Neuronal stem cell (in vitro differentiated cells): ENCODE measurements around the gene MYL6B.
A peak's percentile ranks its signal among the peaks of the same experiment; 100 is the strongest.

Source experiments
- DNase-seq: peaks from one replicate; pipeline ENCODE4 v3.0.0-alpha.2; 2013; ENCODE audit warnings: low spot score
- H2AFZ ChIP-seq: one replicate; pipeline ENCODE4 v1.6.1; 2013; ENCODE audit warnings: mild to moderate bottlenecking, low read length, inconsistent platforms
- H2AK5ac ChIP-seq: 2 replicates; pipeline ENCODE4 v1.6.1; 2013; ENCODE audit warnings: low read depth, mild to moderate bottlenecking, inconsistent platforms, low read length, moderate library complexity, mixed read lengths
- H2BK120ac ChIP-seq: 2 replicates; pipeline ENCODE4 v1.6.1; 2013; ENCODE audit warnings: low read depth, mild to moderate bottlenecking, inconsistent platforms, low read length, moderate library complexity, mixed read lengths
- H2BK12ac ChIP-seq: one replicate; pipeline ENCODE4 v1.6.1; 2013; ENCODE audit warnings: low read length, inconsistent platforms
- H2BK15ac ChIP-seq: 2 replicates; pipeline ENCODE4 v1.6.1; 2013; ENCODE audit warnings: mild to moderate bottlenecking, low read length, inconsistent platforms, mixed read lengths
- H2BK5ac ChIP-seq: one replicate; pipeline ENCODE4 v1.6.1; 2013; ENCODE audit warnings: inconsistent platforms, mild to moderate bottlenecking, low read length, moderate library complexity
- H3K14ac ChIP-seq: one replicate; pipeline ENCODE4 v1.6.1; 2013; ENCODE audit warnings: low read length, inconsistent platforms
- H3K18ac ChIP-seq: 2 replicates; pipeline ENCODE4 v1.6.1; 2013; ENCODE audit warnings: low read length, inconsistent platforms
- H3K23ac ChIP-seq: 2 replicates; pipeline ENCODE4 v1.6.1; 2013; ENCODE audit warnings: low read depth, mild to moderate bottlenecking, mixed read lengths, low read length, inconsistent platforms; ENCODE audit not compliant: poor library complexity
- H3K27ac ChIP-seq: replicated peaks from 3 replicates; pipeline ENCODE4 v1.5.1; 2013; ENCODE audit warnings: low read length, inconsistent platforms
- H3K27me3 ChIP-seq, 3 experiments: 2 replicates each; pipeline ENCODE4 v1.6.1; 2013; ENCODE audit warnings: low read length in 3 of 3, mild to moderate bottlenecking in 2 of 3, inconsistent platforms in 1 of 3, low read depth in 1 of 3, mixed read lengths in 1 of 3, moderate library complexity in 1 of 3; ENCODE audit not compliant: control insufficient read depth in 3 of 3, insufficient read depth in 3 of 3
- H3K36me3 ChIP-seq, 2 donors: replicated peaks in 1 of 2; 2 replicates each; pipeline ENCODE4 v1.6.1; 2013; ENCODE audit warnings: low read length in 2 of 2; ENCODE audit not compliant: control insufficient read depth in 2 of 2, insufficient read depth in 2 of 2
- H3K4ac ChIP-seq: 2 replicates; pipeline ENCODE4 v1.6.1; 2013; ENCODE audit warnings: inconsistent platforms, mild to moderate bottlenecking, low read length, moderate library complexity
- H3K4me1 ChIP-seq, 2 donors: 1 replicate in 1 of 2; 2 replicates in 1 of 2; pipeline ENCODE4 v1.6.1; 2013; ENCODE audit warnings: low read length in 2 of 2, low read depth in 1 of 2; ENCODE audit not compliant: control insufficient read depth in 2 of 2, insufficient read depth in 1 of 2
- H3K4me2 ChIP-seq: one replicate; pipeline ENCODE4 v1.6.1; 2013; ENCODE audit warnings: mild to moderate bottlenecking, low read length, inconsistent platforms; ENCODE audit not compliant: insufficient read depth, poor library complexity, severe bottlenecking
- H3K4me3 ChIP-seq, 2 donors: 2 replicates each; pipeline ENCODE4 v1.5.1; 2013; ENCODE audit warnings: low read length in 2 of 2, mild to moderate bottlenecking in 2 of 2, inconsistent platforms in 1 of 2, moderate library complexity in 1 of 2
- H3K79me1 ChIP-seq: one replicate; pipeline ENCODE4 v1.6.1; 2013; ENCODE audit warnings: low read depth, mild to moderate bottlenecking, inconsistent platforms, low read length, moderate library complexity
- H3K9ac ChIP-seq: one replicate; pipeline ENCODE4 v1.6.1; 2013; ENCODE audit warnings: mild to moderate bottlenecking, low read depth, low read length, inconsistent platforms; ENCODE audit not compliant: poor library complexity
- H3K9me3 ChIP-seq, 2 donors: replicated peaks in 1 of 2; 2 replicates each; pipeline versions ENCODE3 to v1.6.1; 2013; ENCODE audit warnings: low read length in 2 of 2, mild to moderate bottlenecking in 2 of 2, inconsistent platforms in 1 of 2, low read depth in 1 of 2, mixed read lengths in 1 of 2, moderate library complexity in 1 of 2; ENCODE audit not compliant: control insufficient read depth in 2 of 2, insufficient read depth in 1 of 2
- H4K8ac ChIP-seq: one replicate; pipeline ENCODE4 v1.6.1; 2013; ENCODE audit warnings: low read depth, mild to moderate bottlenecking, inconsistent platforms, low read length, moderate library complexity
- H4K91ac ChIP-seq: one replicate; pipeline ENCODE4 v1.6.1; 2013; ENCODE audit warnings: low read length, low read depth, mild to moderate bottlenecking, inconsistent platforms; ENCODE audit not compliant: poor library complexity
- WGBS, 2 donors: extraction: QIAGEN DNeasy Blood & Tissue Kit; methylation state at CpG; one replicate each; pipeline ENCODE4 v1.1.7; 2013; ENCODE audit warnings: missing lambda C conversion rate in 2 of 2, mixed read lengths in 1 of 2; ENCODE audit not compliant: insufficient read length in 2 of 2, insufficient replicate concordance in 1 of 2; ENCODE audit errors: extremely low coverage in 2 of 2; 5-methylcytosine and 5-hydroxymethylcytosine counted together

MYL6B gene

DNA sequence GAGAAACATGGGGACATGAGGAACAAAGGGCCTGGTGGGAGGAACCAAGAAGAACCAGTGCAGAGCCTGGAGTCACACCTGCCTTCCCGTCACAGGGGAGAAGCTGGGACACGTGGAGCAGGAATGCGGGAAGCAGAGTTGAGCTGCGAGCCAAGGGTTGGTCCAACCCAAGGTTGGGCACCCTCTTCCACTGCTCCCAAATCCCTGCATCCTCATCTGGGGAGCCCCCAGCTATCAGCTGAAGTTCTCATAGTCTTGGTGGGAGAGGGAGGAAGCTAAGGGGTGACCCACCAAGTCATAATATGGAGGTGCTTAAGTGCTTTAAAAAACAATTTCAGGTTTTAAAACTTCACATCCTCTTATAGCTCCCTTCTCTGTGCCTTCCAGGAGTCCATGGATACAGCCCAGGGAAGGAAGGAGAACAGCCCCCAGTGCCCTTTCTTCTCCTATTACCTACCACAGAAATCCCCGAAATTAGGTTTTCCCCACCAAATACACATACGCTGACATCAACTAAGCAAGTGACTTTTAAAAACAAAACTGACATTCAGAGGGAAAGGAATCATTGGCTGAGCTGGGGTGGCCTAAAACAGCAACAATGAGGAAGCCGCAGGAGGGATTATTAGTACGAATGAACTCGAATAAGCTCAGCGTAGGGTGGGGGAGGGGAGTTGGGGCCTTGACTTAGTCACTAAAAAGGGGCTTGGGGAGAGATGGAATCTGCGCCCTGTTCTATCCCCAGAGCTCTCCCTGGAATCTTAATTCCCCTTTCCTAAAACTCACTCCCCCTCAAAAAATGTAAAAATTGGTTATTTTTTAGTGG is 10.3 kb downstream of the MYL6B start:
- H3K36me3 ChIP-seq = peaks cover 44 to 84% of the 10 kb centered on the region in 2 donors
- DNase-seq = no peak
- peaks cover 25 to 37% of the 10 kb centered on the region in 2 donors for H3K4me1 ChIP-seq
- no peak overlapping the region for H4K8ac ChIP-seq
- no peak overlapping the region for H3K4me3 ChIP-seq
- no peak overlapping the region for H3K4ac ChIP-seq
- H2BK12ac ChIP-seq = no peak overlapping the region
- H3K9ac ChIP-seq = no peak overlapping the region
- H2BK5ac ChIP-seq = no peak overlapping the region
- H2AK5ac ChIP-seq = no peak overlapping the region
- H3K27me3 ChIP-seq = no peaks in the 10 kb centered on the region
- H3K27ac ChIP-seq = peak overlapping the region; percentile 67
- H3K14ac ChIP-seq = no peak overlapping the region
- H2AFZ ChIP-seq = no peak overlapping the region
- H3K18ac ChIP-seq = no peak overlapping the region
- no peak overlapping the region for H2BK120ac ChIP-seq
- H3K9me3 ChIP-seq = no peaks in the 10 kb centered on the region
- no CpG with 5 or more reads among the region's 11 CpGs for WGBS, 2 donors
- H3K79me1 ChIP-seq = peaks cover 3% of the 10 kb centered on the region
- no peak overlapping the region for H2BK15ac ChIP-seq
- H3K4me2 ChIP-seq = no peak overlapping the region
- H3K23ac ChIP-seq = no peak overlapping the region
- H4K91ac ChIP-seq = no peak overlapping the region

DNA sequence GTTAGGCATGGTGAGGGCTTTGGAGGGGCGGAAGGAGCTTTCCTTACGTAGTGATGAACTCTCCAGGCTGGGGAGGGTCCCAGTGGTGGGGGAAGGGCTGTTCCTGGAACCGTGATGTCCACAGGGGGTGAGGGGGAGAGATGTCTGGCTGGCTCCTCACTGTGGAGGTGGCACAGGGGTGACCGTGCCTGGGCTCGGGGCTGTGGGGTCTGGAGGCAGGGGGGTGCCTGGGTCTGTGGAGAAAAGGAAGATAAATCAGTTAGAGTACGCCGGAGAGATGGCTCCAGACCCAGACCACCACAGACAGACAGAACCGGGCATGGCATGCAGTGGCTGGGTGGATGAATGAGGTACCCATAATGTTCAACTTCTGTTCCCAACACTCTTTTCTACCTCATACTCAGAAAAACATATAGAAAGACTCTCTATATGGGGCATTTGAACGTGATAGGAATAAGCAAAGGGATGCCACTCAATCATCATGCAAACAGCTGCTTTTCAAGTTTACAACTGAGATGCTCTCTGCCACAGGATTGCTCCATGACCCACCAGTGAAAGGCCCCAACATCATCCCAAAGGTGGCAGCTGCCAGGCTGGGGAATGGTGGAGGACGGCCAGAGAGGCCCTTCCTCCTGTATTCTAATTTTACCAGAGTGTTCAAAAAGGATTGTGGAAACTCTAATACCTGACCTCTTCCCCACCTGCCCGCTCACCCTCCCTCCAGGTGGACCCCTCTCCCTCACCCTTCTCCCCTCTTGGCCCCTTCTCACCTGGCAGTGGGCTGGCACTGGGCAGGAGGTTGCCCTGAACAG is 11.4 kb downstream of the MYL6B start:
- Histone ChIP-seq H2AFZ (no peak overlapping the region), H4K8ac (no peak overlapping the region), H2BK120ac (no peak overlapping the region), H2AK5ac (no peak overlapping the region), H3K23ac (no peak overlapping the region), H3K9me3 (no peaks in the 10 kb centered on the region), H2BK15ac (no peak overlapping the region), H3K27ac (no peak overlapping the region), H3K4ac (no peak overlapping the region), H3K4me3 (no peak overlapping the region), H3K79me1 (peaks cover 3% of the 10 kb centered on the region), H2BK5ac (no peak overlapping the region), H3K18ac (no peak overlapping the region), H3K36me3 (peaks cover 49 to 95% of the 10 kb centered on the region in 2 donors), H3K4me1 (peaks cover 25 to 37% of the 10 kb centered on the region in 2 donors), H3K27me3 (no peaks in the 10 kb centered on the region), H3K9ac (no peak overlapping the region), H3K4me2 (no peak overlapping the region), H4K91ac (no peak overlapping the region), H2BK12ac (no peak overlapping the region), H3K14ac (no peak overlapping the region)
- no CpG with 5 or more reads among the region's 11 CpGs for WGBS, 2 donors
- no peak for DNase-seq

DNA sequence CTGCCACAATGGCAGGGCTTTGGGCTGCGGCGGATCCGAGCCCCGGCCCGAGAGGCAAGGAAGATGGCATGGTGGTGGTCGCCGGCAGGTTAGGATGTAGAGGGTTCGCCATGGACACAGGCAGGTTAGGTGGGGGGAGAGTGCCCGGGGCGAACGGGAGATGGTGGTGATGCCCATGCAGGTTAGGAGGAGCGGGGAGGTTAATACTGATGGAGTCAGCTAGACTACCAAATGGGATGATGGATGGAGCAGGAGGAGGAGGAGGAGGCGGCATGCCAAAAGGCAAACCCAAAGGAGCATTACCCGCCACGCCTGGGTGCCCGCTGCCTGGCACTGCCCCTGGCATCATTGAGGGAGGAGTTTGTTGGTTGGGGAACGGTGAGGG is 11.9 kb downstream of the MYL6B start:
- Histone ChIP-seq H2BK120ac (no peak overlapping the region), H3K79me1 (peaks cover 3% of the 10 kb centered on the region), H2BK12ac (no peak overlapping the region), H3K4me1 (peaks cover 25 to 36% of the 10 kb centered on the region in 2 donors), H3K18ac (no peak overlapping the region), H3K14ac (no peak overlapping the region), H3K4ac (no peak overlapping the region), H3K36me3 (peaks cover 51 to 98% of the 10 kb centered on the region in 2 donors), H3K9ac (no peak overlapping the region), H2BK15ac (no peak overlapping the region), H4K8ac (no peak overlapping the region), H3K9me3 (no peaks in the 10 kb centered on the region), H3K4me2 (no peak overlapping the region), H4K91ac (no peak overlapping the region), H3K27me3 (no peaks in the 10 kb centered on the region), H2BK5ac (no peak overlapping the region), H2AK5ac (no peak overlapping the region), H3K27ac (no peak overlapping the region), H2AFZ (no peak overlapping the region), H3K4me3 (no peak overlapping the region), H3K23ac (no peak overlapping the region)
- DNase-seq = no peak
- no CpG with 5 or more reads among the region's 17 CpGs for WGBS, 2 donors

DNA sequence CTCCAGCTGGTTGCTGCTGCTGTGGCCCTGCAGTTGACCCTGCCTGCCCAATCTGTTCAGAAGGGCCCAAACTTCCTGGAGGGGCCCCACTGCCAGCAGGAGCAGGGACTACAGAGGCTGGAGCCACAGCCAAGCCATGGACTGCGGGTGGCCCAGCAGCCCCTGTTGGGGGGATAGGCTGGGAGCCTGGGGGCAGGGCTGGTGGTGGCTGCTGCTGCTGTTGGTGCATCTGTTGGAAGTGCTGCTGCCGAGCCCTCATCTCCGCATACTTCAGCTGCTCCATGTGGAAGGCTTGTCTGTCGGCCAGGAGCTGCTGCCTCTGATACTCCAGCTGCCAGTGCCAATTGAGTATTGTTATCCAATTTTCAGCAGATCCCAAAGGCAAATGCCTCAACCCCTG is 13.0 kb downstream of the MYL6B start:
- DNase-seq = no peak
- Histone ChIP-seq H2AK5ac (no peak overlapping the region), H3K27me3 (no peaks in the 10 kb centered on the region), H3K79me1 (peaks cover 3% of the 10 kb centered on the region), H3K14ac (no peak overlapping the region), H3K36me3 (peaks cover 57 to 98% of the 10 kb centered on the region in 2 donors), H3K27ac (no peak overlapping the region), H3K18ac (no peak overlapping the region), H2AFZ (no peak overlapping the region), H3K9me3 (no peaks in the 10 kb centered on the region), H4K8ac (peak overlapping the region; percentile 9), H2BK15ac (no peak overlapping the region), H2BK120ac (no peak overlapping the region), H3K4me1 (peaks cover 14 to 26% of the 10 kb centered on the region in 2 donors), H2BK12ac (no peak overlapping the region), H4K91ac (no peak overlapping the region), H3K9ac (peak overlapping the region; percentile 12), H3K23ac (peak overlapping the region; percentile 47), H3K4me3 (no peak overlapping the region), H3K4ac (no peak overlapping the region), H3K4me2 (no peak overlapping the region), H2BK5ac (no peak overlapping the region)
- WGBS, 2 donors = no CpG with 5 or more reads among the region's 4 CpGs
